ENCODE measurements around the gene MS4A10. TPM values are rescaled to one million over a fixed set of nuclear protein-coding genes. Genes with fewer than 3 reads are reported as not detected.

The MS4A10 gene
- total RNA-seq, 2 donors from 2014 or later, result not detected

- Histone ChIP-seq H3K4me3 (no peak overlapping the region), H3K36me3 (replicated peaks in 1 of 2; ENCODE audit: insufficient read depth in 1 of 2, low read depth in 2 of 2) (no peaks in the 10 kb centered on the region), H3K27ac (no peak overlapping the region), H3K9me3 (no peaks in the 10 kb centered on the region), H3K27me3 (no peaks in the 10 kb centered on the region), H3K4me1 (no peaks in the 10 kb centered on the region)
- WGBS, 2 donors, result 43 to 79% methylated on average over 1 to 6 of the region's 6 CpGs
- DNase-seq (no peak), ATAC-seq (no peak)
- intact Hi-C loops (cut with DNase I), result loop anchor here (10.0 kb wide), 1 partner anchor 369 kb away; no protein-coding TSS in a partner anchor
- TF ChIP-seq, protein P1, sequence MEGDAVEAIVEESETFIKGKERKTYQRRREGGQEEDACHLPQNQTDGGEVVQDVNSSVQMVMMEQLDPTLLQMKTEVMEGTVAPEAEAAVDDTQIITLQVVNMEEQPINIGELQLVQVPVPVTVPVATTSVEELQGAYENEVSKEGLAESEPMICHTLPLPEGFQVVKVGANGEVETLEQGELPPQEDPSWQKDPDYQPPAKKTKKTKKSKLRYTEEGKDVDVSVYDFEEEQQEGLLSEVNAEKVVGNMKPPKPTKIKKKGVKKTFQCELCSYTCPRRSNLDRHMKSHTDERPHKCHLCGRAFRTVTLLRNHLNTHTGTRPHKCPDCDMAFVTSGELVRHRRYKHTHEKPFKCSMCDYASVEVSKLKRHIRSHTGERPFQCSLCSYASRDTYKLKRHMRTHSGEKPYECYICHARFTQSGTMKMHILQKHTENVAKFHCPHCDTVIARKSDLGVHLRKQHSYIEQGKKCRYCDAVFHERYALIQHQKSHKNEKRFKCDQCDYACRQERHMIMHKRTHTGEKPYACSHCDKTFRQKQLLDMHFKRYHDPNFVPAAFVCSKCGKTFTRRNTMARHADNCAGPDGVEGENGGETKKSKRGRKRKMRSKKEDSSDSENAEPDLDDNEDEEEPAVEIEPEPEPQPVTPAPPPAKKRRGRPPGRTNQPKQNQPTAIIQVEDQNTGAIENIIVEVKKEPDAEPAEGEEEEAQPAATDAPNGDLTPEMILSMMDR (IDR thresholded peaks at IDR 0.05), result no peak
- TF ChIP-seq POLR2A (IDR thresholded peaks at IDR 0.05), result no peak
Observed at GRCh38 chr11:60825790-60826189, 40.7 kb downstream of the MS4A10 start.

DNA sequence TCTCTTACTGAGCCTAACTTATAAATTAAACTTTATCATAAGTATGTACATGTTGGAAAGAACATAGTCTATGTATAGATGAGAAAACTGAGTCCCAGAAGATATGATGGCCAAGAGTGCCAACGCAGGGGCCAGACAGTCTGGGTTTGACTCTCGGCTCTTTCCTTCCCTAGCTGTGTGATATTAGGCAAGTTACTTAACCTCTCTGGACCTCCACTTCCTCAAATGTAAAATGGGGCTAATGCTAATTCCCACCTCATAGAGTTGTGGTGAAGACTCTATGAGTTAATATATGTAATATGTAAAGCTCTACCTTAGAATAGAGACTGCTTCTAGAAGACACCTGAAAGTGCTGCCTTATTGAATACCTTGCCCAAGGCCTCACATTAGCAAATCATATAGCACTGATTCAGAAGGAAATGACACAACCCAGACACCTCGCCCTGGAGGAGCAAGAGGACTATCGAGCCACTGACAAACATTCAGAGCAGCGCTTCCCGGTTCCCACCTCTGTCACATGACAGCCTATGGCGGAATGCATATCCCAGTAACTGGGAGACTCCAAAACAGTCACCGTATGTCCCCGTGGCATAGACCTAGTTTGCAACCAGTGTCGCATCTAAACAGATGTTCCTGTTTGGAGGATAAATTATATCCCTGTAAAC is 45.5 kb downstream of the MS4A10 start:
- Histone ChIP-seq H3K27me3 (no peaks in the 10 kb centered on the region), H3K27ac (no peak overlapping the region), H3K4me1 (no peaks in the 10 kb centered on the region), H3K4me3 (no peak overlapping the region), H3K9me3 (no peaks in the 10 kb centered on the region), H3K36me3 (replicated peaks in 1 of 2; ENCODE audit: insufficient read depth in 1 of 2, low read depth in 2 of 2) (no peaks in the 10 kb centered on the region)
- no peak for ATAC-seq
- no peak for TF ChIP-seq POLR2A (IDR thresholded peaks at IDR 0.05)
- TF ChIP-seq, protein P1 (IDR thresholded peaks at IDR 0.05), result no peak
- no peak for DNase-seq
- intact Hi-C loops (cut with DNase I), result no loop called here
- 29 to 40% methylated on average over 10 of the region's 10 CpGs for WGBS, 2 donors

DNA sequence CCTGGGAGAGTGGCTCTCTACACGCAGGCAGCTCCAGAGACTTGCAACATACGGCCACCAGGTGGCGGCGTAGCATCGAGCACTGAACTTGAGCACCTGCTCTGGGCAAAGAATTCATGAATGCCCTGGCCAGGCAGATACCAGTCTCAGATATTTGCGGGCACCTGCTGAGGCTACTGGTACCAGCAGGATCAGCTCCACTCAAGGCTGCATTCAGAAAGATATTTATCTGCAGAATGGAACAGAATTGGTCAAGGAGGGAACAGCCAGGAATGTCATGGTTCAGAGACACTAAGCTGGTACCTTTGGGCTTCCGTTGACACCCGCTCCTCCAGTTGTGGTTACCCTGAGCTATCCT is 46.0 kb downstream of the MS4A10 start:
- WGBS, 2 donors, result 20 to 94% methylated on average over 2 to 8 of the region's 8 CpGs
- ATAC-seq (peak; percentile 94), DNase-seq (peak; percentile 86 to 92 (median 88))
- Histone ChIP-seq H3K4me3 (no peak overlapping the region), H3K4me1 (no peaks in the 10 kb centered on the region), H3K9me3 (no peaks in the 10 kb centered on the region), H3K27me3 (no peaks in the 10 kb centered on the region), H3K36me3 (replicated peaks in 1 of 2; ENCODE audit: insufficient read depth in 1 of 2, low read depth in 2 of 2) (no peaks in the 10 kb centered on the region), H3K27ac (no peak overlapping the region)
- intact Hi-C loops (cut with DNase I), result no loop called here
- no peak for TF ChIP-seq POLR2A (IDR thresholded peaks at IDR 0.05)
- TF ChIP-seq, protein P1 (IDR thresholded peaks at IDR 0.05), result peak; percentile 78 to 95 (median 89)

GRCh38 chr11:60831501-60832079 is 46.5 kb downstream of the MS4A10 start:
- ATAC-seq, result no peak
- no peak overlapping the region for H3K4me3 ChIP-seq
- no peaks in the 10 kb centered on the region for H3K36me3 ChIP-seq (replicated peaks in 1 of 2; ENCODE audit: insufficient read depth in 1 of 2, low read depth in 2 of 2)
- intact Hi-C loops (cut with DNase I), result no loop called here
- TF ChIP-seq, protein P1 (IDR thresholded peaks at IDR 0.05), result no peak
- no peak for TF ChIP-seq POLR2A (IDR thresholded peaks at IDR 0.05)
- no peaks in the 10 kb centered on the region for H3K27me3 ChIP-seq
- H3K27ac ChIP-seq, result no peak overlapping the region
- WGBS, 2 donors, result 43 to 44% methylated on average over 7 of the region's 7 CpGs
- DNase-seq, result no peak
- H3K9me3 ChIP-seq, result no peaks in the 10 kb centered on the region
- no peaks in the 10 kb centered on the region for H3K4me1 ChIP-seq

Measured in body of pancreas (tissue), 4 donors.